Rectal smooth muscle tissue (tissue), 1 donor: Measurements from ENCODE around the gene TRNAU1AP.
"Not testable (repeated sequence)": the region's sequence is repeated elsewhere in the genome, so short reads cannot be mapped to it uniquely, and the experiment has no call there.

Source experiments
- H3K27ac ChIP-seq: one replicate; pipeline ENCODE4 v1.7.0; 2013; ENCODE audit warnings: low read depth, low read length, inconsistent platforms
- H3K27me3 ChIP-seq: one replicate; pipeline ENCODE4 v1.7.0; 2013; ENCODE audit warnings: low read length; ENCODE audit not compliant: control insufficient read depth, insufficient read depth
- H3K36me3 ChIP-seq: one replicate; pipeline ENCODE4 v1.7.0; 2013; ENCODE audit warnings: low read length; ENCODE audit not compliant: control insufficient read depth, insufficient read depth
- H3K4me1 ChIP-seq: one replicate; pipeline ENCODE4 v1.7.0; 2013; ENCODE audit warnings: low read length; ENCODE audit not compliant: control insufficient read depth, insufficient read depth
- H3K4me3 ChIP-seq: one replicate; pipeline ENCODE4 v1.7.0; 2013; ENCODE audit warnings: low read length
- H3K9ac ChIP-seq: one replicate; pipeline ENCODE4 v1.7.0; 2013; ENCODE audit warnings: low read length

Gene TRNAU1AP

GRCh38 chr1:28514445-28514933, 38.4 kb upstream of the TRNAU1AP start:
- H3K9ac ChIP-seq, H3K4me3 ChIP-seq, H3K27me3 ChIP-seq, H3K27ac ChIP-seq, H3K4me1 ChIP-seq: not testable (repeated sequence)
- H3K36me3 ChIP-seq = peaks cover 21% of the 10 kb centered on the region

- Histone ChIP-seq H3K4me3 (no peak overlapping the region), H3K36me3 (peaks cover 7% of the 10 kb centered on the region), H3K9ac (no peak overlapping the region), H3K27me3 (no peaks in the 10 kb centered on the region), H3K27ac (no peak overlapping the region), H3K4me1 (peaks cover 5% of the 10 kb centered on the region)
These were observed 36.3 kb upstream of the TRNAU1AP start for GRCh38 chr1:28516518-28516956.

DNA sequence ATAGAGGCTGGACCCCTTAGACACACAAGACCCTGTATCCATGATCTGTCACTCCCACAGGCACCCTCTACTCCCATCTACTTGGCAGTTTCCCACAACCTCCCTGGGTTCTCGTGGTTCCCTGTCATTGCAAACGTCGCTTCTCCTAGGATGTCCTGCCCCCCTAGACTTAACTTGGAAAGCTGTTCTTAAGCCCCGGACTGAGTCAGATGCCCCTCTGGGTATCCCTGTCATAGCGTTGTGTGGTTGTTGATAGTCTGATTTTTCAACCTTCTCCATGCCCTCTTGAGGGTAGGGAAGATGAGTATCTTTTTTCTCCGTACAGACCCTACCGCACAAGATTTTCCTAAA, 35.3 kb upstream of the TRNAU1AP start:
- Histone ChIP-seq H3K4me1 (peaks cover 5% of the 10 kb centered on the region), H3K27ac (peak overlapping the region; percentile 19), H3K27me3 (no peaks in the 10 kb centered on the region), H3K36me3 (peaks cover 7% of the 10 kb centered on the region), H3K4me3 (peak overlapping the region; percentile 39), H3K9ac (no peak overlapping the region)

DNA sequence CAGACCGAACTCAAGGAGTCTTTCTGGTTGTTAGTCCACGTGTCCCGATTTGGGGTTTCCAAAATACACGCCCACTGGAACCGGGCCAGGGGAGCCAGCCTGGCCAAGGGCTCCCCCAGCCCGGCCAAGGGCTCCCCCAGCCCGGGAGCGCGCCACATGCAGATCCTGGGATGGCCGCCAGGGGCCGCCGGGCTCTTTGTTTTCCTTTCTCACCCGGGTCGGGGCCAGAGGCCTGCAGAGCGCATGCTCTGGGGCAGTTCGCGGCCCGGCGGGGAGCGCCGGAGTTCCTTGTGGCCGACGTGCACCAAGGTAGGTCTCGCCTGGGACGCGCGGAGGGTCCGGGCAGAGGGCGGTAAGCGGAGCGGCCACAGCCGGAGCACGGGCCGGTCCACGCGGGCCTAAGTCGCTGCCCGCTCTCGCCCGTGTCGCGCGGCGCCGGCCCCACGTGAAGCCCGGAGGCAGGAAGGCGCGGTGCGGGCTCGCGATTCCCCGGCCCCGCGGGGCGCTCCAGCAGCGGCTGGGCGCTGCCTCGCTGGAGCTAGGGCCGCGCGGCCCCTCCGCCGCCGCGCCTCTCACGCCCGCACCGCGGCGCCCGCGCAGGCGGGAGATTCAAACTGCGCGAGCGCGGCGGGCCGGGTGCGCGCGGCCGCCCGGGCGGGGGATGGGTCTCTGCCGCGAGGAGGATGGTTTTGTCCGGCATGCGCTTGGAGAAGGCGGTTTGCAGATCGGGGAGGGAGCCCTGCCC, 34.7 kb upstream of the TRNAU1AP start:
- Histone ChIP-seq H3K27ac (peak overlapping the region; percentile 51), H3K9ac (no peak overlapping the region), H3K4me1 (peaks cover 5% of the 10 kb centered on the region)

GRCh38 chr1:28518745-28519341, 34.0 kb upstream of the TRNAU1AP start:
- Histone ChIP-seq H3K36me3 (peaks cover 4% of the 10 kb centered on the region), H3K4me3 (peak overlapping the region; percentile 89), H3K4me1 (peaks cover 5% of the 10 kb centered on the region), H3K9ac (no peak overlapping the region), H3K27ac (peak overlapping the region; percentile 32), H3K27me3 (no peaks in the 10 kb centered on the region)

More for the DNA sequence above, 34.7 kb upstream of the TRNAU1AP start:
- Histone ChIP-seq H3K36me3 (peaks cover 7% of the 10 kb centered on the region), H3K4me3 (peak overlapping the region; percentile 89), H3K27me3 (no peaks in the 10 kb centered on the region)

DNA sequence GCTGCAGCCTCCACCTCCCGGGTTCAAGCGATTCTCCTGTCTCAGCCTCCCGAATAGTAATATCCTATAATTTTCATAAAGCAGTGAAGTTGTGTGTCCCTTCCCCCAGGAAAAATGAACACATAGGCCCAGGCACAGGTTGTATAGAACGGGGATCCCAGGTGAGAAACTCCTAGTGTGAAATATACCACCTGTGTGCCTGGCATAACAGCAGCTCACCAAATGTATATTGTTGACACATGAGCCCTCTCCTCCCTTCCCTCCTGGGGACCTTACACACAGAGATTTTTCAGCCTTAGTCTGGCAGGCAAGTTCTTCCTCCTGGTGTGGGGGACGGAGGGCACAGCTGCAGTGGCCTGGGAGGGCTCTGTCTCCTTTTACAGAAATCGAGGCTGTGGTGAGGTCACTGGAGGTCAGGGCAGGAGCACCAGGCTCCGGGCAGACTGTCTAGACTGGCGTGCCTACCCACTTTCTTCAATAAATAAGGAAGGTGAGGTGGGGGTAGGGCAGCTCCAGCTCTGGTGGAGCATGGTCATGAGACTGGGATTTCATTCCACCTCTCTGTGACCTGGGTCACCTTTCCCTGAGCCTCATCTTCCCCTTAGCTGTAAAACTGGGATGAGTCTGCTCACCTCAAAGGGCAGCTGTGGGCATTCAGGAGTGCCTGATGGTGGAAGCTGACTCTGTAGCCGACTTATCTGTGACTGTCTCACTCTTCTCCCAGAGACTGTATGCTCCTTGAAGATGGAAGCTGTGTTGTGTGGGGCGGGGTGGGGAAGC, 32.7 kb upstream of the TRNAU1AP start:
- Histone ChIP-seq H3K4me1 (peaks cover 5% of the 10 kb centered on the region), H3K27me3 (no peaks in the 10 kb centered on the region), H3K27ac (no peak overlapping the region), H3K4me3 (no peak overlapping the region), H3K36me3 (no peaks in the 10 kb centered on the region), H3K9ac (no peak overlapping the region)

- H3K4me3 ChIP-seq, H3K27me3 ChIP-seq: not testable (repeated sequence)
These were observed 32.1 kb upstream of the TRNAU1AP start for GRCh38 chr1:28520796-28521195.

GRCh38 chr1:28521502-28522164, 31.3 kb upstream of the TRNAU1AP start:
- Histone ChIP-seq H3K9ac (no peak overlapping the region), H3K4me1 (peaks cover 5% of the 10 kb centered on the region), H3K36me3 (no peaks in the 10 kb centered on the region), H3K27me3 (no peaks in the 10 kb centered on the region), H3K27ac (no peak overlapping the region), H3K4me3 (no peak overlapping the region)

More at GRCh38 chr1:28520796-28521195, 32.1 kb upstream of the TRNAU1AP start:
- not testable (repeated sequence) for H3K4me1 ChIP-seq, H3K36me3 ChIP-seq, H3K9ac ChIP-seq, H3K27ac ChIP-seq

- H3K27me3 ChIP-seq, H3K36me3 ChIP-seq, H3K4me1 ChIP-seq, H3K4me3 ChIP-seq, H3K9ac ChIP-seq, H3K27ac ChIP-seq: not testable (repeated sequence)
These were observed 30.3 kb upstream of the TRNAU1AP start for GRCh38 chr1:28522537-28522936.

- not testable (repeated sequence) for H3K4me3 ChIP-seq, H3K9ac ChIP-seq, H3K27ac ChIP-seq, H3K36me3 ChIP-seq, H3K27me3 ChIP-seq, H3K4me1 ChIP-seq
These were observed 27.8 kb upstream of the TRNAU1AP start for GRCh38 chr1:28525002-28525642.

- Histone ChIP-seq H3K4me1 (no peaks in the 10 kb centered on the region), H3K4me3 (no peak overlapping the region), H3K36me3 (no peaks in the 10 kb centered on the region), H3K27ac (no peak overlapping the region), H3K9ac (no peak overlapping the region), H3K27me3 (no peaks in the 10 kb centered on the region)
These were observed 26.0 kb upstream of the TRNAU1AP start for GRCh38 chr1:28526886-28527285.

GRCh38 chr1:28530456-28530855, 22.4 kb upstream of the TRNAU1AP start:
- no peaks in the 10 kb centered on the region for H3K4me1 ChIP-seq
- H3K9ac ChIP-seq = no peak overlapping the region
- no peaks in the 10 kb centered on the region for H3K27me3 ChIP-seq
- H3K27ac ChIP-seq = no peak overlapping the region
- H3K4me3 ChIP-seq = no peak overlapping the region
- H3K36me3 ChIP-seq = peaks cover 6% of the 10 kb centered on the region
